Stimulated activated CD4-positive, alpha-beta T cell treated with anti-CD3 and anti-CD28 coated beads, TNF-alpha, amount 100 ng/mL, for 1 hour (primary cell): ENCODE results near the gene TOR1A.
"Not testable (repeated sequence)": the region's sequence is repeated elsewhere in the genome, so short reads cannot be mapped to it uniquely, and the experiment has no call there.

Source experiments
- DNase-seq, 3 donors: peaks; one replicate each; pipeline ENCODE4 v3.0.0-alpha.2; 2020; ENCODE audit warnings: low read depth in 3 of 3, low spot score in 1 of 3

The TOR1A gene

DNA sequence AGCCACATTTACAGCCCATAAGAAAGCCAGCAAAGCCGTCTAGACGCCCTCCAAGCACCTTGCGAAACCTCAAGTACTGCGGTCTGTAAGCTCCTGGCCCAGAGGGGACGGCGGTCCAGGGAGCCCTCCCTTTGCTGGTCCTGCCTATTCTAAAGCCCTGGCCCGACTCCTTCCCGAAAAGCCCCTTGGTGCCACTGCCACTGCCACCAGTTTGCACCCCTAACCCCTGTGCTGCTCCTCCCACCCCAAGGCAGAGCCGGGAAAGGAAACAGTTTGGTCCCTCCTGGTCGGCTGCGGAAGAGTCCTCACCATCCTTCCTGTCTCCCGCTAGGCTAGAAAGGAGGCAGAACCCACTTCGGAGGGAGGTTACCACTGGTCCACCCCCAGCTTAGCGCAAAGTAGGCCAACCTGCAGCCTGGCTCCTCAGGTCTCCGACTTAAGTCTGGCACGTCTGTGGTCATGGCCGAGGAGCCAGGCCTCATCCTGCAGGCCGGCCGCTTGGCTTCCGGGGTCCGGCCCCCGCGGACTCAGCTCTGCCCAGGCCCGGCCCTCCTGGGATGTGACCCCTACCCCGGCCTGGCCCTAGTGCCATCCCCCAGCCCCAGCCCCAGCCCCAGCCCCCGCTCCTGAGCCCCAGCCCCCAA, 916 bp downstream of the TOR1A start:
- DNase-seq = no peak

DNA sequence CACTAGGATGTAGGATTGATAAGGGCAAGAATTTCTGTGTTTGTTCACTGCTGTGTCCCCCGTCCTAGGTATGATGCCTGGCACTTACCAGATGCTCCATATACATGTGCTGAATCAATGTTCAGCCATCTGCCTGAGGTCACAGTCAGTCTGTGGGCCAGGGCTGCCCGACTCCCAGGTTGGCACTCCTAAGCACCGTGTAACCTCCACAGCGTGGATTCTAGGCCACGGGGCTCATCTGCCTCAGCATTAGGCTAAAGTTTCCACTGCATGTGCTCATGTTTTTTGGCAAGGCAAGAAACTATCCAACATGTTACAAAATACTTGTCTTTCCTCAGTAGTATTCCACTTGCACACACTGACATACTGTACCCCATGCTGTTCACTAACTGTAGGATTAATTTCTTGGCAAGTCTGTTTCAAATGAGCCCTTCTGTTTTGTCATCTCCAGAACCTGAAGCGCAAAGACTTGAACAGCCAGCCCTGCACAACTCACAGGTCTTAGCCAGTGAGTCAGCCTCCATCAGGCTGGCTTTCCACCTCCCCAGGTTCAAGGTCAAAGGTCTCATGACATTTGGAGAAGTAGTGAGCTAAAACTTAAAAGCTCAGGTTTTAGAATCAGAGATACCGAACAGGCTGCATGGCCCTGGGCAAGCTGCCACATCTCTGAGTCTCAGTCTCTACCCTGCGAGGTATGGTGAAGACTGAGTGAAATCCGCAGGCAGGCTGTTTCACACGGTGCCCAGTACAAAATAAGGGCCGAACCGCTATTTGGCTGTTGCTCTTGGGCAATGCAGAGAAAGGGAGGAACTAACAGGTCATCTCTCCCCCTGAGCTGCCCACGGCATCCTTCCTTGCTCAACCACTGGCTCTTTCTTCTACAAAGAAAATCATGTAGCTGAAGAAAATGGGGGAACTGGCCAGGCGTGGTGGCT, 7.2 kb downstream of the TOR1A start:
- no peak for DNase-seq

DNA sequence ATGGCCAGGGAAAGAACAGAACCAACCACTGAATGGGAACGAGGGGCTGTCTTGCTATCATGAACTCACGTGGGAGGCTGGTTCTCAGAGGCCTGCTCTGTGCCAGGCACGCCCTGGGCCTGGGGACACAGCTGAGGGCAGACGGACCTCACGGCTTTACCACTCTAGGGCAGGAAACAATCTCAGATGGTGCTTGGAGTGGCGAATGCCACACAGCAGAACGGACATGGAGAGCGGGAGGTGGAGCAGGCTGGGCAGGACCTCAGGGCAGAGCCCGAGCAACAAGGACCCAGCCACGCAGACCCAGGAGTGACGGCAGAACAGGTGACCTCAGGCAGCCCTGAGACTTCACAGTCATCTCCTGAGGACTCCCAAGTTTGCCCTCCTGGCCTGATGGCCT, 8.7 kb downstream of the TOR1A start:
- DNase-seq = no peak

DNA sequence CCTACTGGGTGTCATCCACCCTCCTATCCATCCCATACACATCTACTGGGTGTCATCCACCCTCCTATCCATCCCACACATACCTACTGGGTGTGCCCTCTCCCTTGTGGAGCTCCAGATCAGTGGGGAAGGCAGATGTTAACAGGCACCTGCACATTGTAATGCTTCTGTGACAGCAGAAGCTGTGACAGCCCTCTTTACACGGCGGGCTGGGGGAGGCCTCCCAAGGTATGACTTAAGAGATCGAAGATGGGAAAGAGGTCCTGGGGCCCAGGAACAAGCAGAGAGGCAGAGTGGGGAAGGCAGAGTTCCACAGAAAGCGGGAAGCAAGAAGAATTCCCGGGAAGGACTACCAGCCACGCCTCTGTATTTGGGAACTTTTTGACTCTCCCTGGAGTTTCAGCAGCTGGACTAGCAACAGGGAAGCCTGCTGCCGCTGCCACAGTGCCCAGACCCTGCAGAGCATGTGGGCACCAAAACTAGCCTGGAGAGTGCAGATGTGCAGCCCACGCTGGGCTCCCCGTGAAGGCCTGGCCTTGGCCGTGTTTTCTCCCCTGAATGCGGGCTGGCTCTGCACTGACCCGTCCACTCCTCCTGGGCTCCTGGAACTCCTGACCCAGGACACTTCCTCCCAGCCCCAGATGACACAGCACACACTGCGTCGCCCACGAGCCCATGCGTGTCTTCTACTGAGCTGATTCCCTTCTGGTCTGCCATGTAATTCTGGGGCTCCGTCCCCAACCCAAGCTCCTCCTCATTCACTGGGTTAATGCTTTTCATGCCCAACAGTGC, 9.3 kb downstream of the TOR1A start:
- no peak for DNase-seq

DNA sequence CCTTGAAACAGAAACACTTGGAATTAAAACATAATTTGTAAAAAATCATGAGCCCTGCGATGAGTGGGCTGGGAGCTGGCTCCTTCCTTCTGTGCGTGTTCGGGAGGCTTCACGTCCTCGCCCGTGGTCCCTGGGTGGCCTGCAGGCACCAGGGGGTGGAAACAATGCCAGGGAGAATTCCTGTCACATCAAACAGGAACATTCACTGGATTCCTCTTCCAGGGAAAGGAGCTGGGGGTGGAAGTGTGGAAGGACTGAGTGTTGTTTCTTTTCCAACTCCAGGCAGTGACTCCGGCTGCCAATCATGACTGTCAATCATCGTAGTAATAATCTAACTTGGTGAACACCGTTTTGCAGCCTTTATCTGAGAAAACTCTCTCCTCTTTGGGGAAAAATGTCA, 10.3 kb downstream of the TOR1A start:
- no peak for DNase-seq

DNA sequence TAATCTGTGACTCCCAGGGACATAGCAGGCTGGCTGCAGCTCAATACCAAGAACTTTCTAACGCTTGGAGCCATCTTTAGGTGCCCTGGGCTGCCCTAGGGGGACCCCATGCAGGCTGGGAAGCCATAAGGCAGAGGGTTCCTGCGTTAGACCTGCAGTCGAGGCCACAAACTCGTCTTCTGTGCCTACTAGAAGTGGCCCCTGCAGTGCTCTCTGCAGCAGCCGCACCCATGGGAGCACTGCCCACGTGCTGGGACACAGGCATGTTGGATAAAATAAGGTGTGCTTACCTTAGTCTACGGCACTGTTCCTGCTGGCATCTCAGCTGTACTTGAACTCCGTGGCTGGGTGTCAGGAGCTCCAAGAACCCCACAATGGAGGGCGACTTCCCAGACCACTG, 11.6 kb downstream of the TOR1A start:
- DNase-seq = no peak

DNA sequence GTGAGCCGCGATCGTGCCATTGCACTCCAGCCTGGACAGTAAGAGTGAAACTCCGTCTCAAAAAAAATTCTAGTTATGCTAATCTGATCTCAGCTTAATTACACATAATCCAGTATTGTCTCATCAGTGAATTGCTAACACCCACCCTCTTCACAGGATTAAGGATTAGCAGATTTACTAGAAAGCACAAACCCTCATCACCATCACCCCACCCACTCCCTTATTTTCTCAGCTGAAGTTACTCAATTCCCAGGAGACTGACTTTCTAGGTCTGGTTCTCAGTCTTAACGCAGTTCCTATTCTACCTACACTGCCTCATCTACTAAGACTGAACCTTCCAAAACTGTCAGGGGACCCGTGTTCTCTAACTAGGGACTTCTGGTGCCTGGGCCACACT, 12.0 kb downstream of the TOR1A start:
- no peak for DNase-seq

DNA sequence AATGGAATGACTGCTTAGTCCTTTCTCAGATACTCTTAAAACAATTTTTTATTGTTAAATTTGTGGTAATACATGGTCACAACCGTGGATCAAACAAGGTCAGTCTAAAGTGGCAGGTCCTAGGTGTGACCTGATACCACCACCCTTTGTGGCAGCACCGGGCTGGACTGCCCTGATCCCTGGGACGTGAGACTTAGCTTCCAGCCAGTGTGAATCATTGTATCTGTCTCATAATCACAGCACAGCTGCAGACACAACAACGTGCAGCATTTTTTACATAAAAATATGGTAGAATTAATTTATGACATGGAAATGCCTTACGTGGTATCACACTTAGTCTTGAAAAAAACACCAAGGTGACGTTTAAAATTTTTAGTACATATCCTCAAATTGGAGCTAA, 13.1 kb downstream of the TOR1A start:
- DNase-seq = no peak

DNA sequence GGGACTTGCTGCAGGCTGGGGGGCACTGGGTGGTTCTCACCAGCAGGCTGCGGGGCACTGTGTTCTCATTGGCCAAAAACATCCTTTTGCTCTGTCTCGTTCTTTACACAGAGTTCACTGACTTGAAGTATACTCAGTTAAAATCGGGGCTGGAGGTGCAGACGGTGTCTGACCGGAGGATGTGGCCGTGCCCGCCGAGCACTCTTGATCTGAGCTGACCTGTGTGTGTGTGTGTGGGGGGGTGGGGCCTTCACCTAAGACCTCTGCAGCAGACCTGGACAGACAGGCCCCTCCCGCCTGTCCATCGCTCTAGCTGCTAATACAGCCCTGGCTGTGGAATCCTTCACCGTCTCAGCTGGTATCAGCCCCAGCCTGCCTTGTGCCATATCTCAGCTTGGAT, 13.8 kb downstream of the TOR1A start:
- no peak for DNase-seq

DNA sequence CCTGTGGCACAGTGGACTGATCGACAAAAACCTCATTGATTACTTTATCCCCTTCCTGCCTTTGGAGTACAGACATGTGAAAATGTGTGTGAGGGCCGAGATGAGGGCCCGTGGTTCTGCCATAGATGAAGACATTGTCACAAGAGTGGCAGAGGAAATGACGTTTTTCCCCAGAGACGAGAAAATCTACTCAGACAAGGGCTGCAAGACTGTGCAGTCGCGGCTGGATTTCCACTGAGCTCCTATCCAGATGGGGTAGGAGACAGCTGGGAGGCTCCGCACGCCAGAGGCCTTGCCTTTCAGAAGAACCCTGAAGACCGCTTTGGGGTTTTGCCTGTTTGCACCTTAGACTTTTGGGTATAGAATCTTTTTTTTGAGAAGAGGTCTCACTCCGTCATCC, 14.6 kb downstream of the TOR1A start:
- DNase-seq = no peak

DNA sequence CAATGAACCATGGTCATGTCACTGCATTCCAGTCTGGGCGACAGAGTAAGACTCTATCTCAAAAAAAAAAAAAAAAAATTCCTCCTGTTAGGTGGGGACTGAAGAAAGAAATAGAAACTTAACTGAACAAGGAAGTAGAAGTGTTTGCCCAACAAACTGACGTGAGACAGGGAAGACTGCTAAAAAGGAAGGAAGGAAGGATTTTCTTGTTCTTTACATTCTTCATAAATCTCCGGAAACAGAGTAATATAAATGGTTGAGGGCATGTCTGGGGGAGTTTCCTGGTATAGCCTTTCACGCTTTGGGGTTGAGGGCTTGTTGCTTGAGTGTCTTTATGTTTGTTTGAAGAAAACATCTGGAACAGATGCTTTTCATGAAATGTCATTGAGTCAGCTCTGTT, 17.9 kb downstream of the TOR1A start:
- no peak for DNase-seq

DNA sequence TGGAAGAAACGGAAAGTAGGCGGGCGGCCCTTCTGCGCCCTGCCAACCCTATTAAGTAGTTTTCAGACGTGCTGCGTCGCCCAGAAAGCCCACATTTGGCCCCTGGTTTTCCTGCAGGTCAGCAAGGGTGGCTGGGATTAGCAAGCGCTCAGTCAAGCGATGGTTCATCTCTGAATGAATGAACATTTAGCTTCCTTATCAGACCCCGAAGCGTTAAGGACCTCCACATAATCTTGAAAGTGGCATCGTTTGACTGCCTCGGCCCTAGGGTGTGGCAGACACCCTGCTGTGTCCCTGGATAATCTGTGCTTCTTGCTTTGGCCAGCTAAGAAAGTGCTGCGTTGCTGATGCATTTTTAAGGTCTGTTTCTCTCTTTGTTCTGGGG, 20.3 kb downstream of the TOR1A start:
- DNase-seq = no peak

DNA sequence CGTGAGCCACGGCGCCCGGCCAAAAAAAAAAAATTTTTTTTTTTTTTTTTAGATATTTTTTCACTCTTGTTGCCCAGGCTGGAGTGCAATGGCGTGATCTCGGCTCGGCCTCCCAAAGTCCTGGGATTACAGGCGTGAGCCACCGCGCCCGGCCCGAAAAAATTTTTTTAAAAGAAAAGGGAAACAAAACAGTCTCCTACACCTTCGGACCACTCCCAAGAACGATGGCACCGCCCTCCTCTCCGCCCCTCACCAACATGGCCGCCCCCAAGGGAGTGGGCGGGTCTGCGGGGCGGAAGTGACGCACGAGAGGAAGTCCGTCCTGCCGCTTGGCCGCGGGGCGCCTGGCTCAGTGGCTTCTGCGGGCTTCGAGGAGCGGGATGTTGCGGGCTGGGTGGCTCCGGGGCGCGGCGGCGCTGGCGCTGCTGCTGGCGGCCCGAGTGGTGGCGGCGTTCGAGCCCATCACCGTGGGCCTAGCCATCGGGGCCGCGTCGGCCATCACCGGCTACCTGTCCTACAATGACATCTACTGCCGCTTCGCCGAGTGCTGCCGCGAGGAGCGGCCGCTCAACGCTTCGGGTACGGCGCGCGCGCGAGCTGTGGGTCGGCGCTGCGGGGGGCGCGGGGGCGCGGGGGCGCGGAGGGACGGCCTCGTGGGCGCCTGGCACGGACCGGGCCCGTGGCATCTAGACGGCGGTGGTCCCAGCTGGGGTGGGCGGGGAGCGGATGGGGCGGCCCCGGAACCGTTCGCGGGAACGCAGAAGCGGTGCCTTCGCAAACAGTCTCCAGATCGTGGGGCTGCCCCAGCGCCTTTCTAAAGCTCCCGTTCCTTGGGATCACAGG, 20.9 kb downstream of the TOR1A start, which contains the start of gene TOR1B:
Gene TOR1B, plus strand, starts transcription at position 352 of the 843 bp plus-strand sequence. Its CDS starts 29 bp downstream, at position 381.
- peak; percentile 86 to 92 (median 87) for DNase-seq

DNA sequence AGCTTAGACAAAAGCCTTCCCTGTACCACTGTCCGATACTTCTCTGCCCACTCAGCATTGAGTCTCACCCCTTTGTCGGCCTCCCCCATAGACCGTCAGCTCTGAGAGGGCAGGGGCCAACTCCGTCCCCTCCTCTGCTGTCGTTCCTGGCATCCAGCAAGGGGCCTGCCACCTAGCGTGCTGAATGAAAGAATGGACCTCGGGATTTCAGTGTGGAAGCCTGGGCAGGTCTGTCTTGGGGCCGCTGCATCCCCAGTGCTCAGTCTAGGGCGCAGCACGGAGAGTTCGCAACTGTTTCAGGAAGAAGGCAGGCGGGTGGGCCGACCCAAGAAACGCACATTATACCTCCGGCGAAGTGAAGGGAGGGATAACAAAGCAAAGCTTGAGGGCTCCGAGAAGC, 22.4 kb downstream of the TOR1A start:
- no peak for DNase-seq

DNA sequence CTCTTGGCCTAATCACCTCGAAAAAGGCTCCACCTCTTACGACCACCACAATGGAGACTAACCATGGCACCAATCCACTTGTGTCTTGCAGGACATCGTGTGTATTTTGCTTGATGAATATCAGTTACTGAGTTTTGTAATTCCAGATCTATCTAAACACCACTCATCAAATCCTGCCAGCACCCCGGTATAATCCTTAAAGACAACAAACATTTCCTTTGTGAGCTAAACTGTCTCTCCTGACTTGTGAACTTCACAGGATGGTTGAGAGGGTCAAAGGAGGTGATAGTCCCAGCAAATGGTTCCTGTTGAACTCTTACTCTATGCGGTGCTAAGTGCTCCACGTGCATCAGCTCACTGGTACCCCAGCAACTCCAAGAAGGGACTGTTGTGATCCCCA, 25.0 kb downstream of the TOR1A start:
- no peak for DNase-seq

DNA sequence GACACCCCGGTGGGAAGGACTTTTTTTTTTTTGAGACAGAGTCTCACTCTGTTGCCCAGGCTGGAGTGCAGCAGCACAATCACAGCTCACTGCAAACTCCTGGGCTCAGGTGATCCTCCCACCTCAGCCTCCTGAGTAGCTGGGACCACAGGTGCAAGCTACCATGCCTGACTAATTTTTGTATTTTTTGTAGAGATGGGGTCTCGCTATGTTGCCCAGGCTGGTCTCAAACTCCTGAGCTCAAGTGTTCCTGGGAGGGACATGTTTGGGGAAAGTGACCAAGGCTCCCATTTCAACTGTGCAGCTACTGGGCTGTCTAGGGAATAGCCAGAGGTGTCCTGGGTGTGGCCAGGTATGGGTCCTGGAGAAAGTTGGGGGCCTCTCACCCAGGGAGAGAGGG, 27.9 kb downstream of the TOR1A start:
- DNase-seq = not testable (repeated sequence)

DNA sequence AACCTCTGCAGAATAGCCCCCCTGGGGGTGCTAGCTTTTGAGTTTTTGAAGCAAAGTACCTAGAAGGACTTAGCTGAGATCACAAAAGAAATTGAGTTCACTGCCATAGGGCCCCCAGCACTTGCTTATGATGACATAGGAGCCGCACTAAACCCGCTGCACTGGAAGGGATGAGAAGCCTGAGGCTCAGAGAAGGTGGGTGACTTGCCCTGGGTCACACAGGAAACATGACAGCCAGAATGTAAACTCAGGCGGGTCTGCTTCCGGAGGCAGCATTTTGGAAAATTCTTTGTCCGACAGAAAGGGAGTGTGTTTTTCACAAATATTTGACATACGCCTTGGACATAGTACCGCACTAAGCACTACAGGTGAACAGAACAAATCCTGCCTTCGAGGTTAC, 29.4 kb downstream of the TOR1A start:
- no peak for DNase-seq

DNA sequence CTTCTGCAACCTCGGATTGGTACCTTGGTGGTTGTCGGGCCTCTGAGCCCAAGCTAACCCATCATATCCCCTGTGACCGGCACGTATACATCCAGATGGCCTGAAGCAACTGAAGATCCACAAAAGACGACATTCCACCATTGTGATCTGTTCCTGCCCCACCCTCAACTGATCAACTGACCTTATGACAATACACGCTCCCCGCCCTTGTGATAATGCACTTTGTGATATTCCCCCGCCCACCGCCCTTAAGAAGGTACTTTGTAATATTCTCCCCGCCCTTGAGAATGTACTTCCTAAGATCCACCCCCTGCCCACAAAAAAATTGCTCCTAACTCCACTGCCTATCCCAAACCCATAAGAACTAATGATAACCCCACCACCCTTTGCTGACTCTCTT, 37.5 kb downstream of the TOR1A start:
- DNase-seq = no peak

DNA sequence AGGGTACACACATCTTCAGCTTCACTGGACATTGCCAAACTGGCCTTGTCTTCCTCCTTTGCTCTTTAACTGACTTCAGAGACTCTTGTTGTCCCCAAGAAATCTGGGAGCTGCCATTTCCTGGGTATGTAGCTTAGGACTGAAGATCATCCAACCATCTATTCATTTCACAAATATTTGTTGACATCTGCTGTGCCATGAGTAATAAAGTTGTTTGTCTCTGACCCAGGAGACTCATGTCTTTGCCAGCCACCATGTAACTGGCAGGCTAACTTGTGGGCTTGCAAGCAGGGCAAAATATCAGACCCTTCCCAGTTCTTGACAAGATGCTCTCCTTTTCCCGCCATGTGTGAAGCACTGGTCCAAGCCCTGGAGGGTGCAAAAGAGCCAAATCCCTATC, 38.1 kb downstream of the TOR1A start:
- no peak for DNase-seq

DNA sequence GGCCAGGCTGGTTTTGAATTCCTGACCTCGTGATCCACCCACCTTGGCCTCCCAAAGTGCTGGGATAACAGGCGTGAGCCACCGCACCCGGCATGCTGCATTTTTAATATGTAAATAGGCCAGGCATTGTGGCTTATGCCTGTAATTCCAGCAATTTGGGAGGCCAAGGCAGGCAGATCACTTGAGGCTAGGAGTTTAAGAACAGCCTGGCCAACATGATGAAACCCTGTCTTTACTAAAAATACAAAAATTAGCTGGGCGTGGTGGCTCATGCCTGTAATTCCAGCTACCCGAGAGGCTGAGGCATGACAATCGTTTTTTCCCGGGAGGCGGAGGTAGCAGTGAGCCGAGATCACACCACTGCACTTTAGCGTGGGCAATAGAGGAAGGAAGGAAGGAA, 39.0 kb downstream of the TOR1A start:
- not testable (repeated sequence) for DNase-seq
